ENCODE results near the gene ZNF408. TPM values are rescaled to one million over a fixed set of nuclear protein-coding genes. Genes with fewer than 3 reads are reported as not detected.

ZNF408 gene
- polyA plus RNA-seq, 1 of the 3 experiments (the other 2 are of a cell fraction) = 7.1 TPM

DNA sequence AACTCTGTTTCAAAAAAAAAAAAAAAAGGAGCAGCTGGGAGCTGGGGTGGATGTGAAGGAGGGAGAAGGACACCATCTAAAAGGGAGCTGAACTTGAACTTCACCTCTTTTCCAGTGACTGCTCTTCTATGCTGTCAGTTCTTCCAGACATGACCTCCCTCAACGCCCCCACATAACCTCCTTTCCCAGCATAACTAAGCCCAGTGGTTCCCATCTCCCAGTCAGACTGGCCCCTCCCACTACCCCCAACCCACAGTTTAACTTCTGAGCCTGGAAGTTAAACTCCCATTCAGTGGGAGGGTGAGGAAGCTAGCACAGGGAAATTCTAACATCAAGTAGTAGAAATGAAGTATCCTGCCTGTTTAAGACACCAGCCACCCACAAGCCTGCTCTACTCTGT, 2.2 kb upstream of the ZNF408 start:
- Histone ChIP-seq H3K4me2 (peak overlapping the region; percentile 97), H3K4me1 (ENCODE audit: control insufficient read depth in 1 of 2, insufficient read depth in 2 of 2, low read depth in 1 of 2, low read length in 1 of 2) (peaks cover 21 to 33% of the 10 kb centered on the region in 2 experiments; a peak in 3 of 4 replicates), H3K36me3 (replicated peaks in 1 of 2; ENCODE audit: control insufficient read depth in 1 of 2, insufficient read depth in 2 of 2, low read length in 1 of 2) (peaks cover 39 to 42% of the 10 kb centered on the region in 2 experiments), H3F3A (replicated peaks; ENCODE audit: insufficient read depth) (peaks cover 7% of the 10 kb centered on the region), H3K9me3 (no peaks in the 10 kb centered on the region), H3K9ac (0 out of 2 replicates have a peak overlapping the region, but pooled peaks have one; percentile 7), H3K4me3 (ENCODE audit: low read depth in 2 of 2, low read length in 1 of 2) (no peak overlapping the region), H3K27me3 (ENCODE audit: insufficient read depth) (no peaks in the 10 kb centered on the region), H4K20me1 (ENCODE audit: insufficient read depth) (peaks cover 5% of the 10 kb centered on the region; the same call in 1 of the 2 replicates), H3K79me2 (ENCODE audit: insufficient read depth) (peaks cover 70% of the 10 kb centered on the region), H3K27ac (ENCODE audit: low read depth in 2 of 2, low read length in 1 of 2) (peak overlapping the region in 1 of 2 experiments; percentile 36; a peak in 2 of 4 replicates), H2AFZ (ENCODE audit: low read depth) (no peak overlapping the region), H3K9me2 (no peaks in the 10 kb centered on the region)
- ChIA-PET POLR2A (no interaction called here), CTCF (interaction anchor here (0.6 to 1.3 kb wide), 2 partner anchors 80 to 147 kb away, joined by 3 to 7 read pairs; no protein-coding TSS in a partner anchor)
- no peak for DNase-seq
- TF ChIP-seq ELF1 (IDR thresholded peaks at IDR 0.05) (no peak), FOXM1 (IDR thresholded peaks at IDR 0.05; ENCODE audit: low read depth) (no peak), FOSL2 (IDR thresholded peaks at IDR 0.05; ENCODE audit: borderline replicate concordance, low read depth) (no peak), JUND (IDR thresholded peaks at IDR 0.05) (no peak), POLR2AphosphoS5 (IDR thresholded peaks at IDR 0.05; ENCODE audit: low read depth, low read length) (no peak), RAD21 (IDR thresholded peaks at IDR 0.05; ENCODE audit: low read length) (no peak), MEF2A (IDR thresholded peaks at IDR 0.05; ENCODE audit: borderline replicate concordance, low read depth) (no peak), NRF1 (IDR thresholded peaks at IDR 0.05; ENCODE audit: low read depth, low read length) (no peak), TAF1 (IDR thresholded peaks at IDR 0.05; ENCODE audit: borderline replicate concordance, low read depth, low read length) (no peak), GATA2 (CRISPR knock-in tag; IDR thresholded peaks at IDR 0.05) (no peak), RXRA (IDR thresholded peaks at IDR 0.05; ENCODE audit: borderline replicate concordance, low read depth) (no peak), TEAD4 (IDR thresholded peaks at IDR 0.05; ENCODE audit: borderline replicate concordance, insufficient read depth) (no peak), YY1 (IDR thresholded peaks at IDR 0.05; ENCODE audit: low read depth) (no peak), SMC3 (IDR thresholded peaks at IDR 0.05; ENCODE audit: low read depth, low read length) (no peak)
- TF ChIP-seq, protein P1, sequence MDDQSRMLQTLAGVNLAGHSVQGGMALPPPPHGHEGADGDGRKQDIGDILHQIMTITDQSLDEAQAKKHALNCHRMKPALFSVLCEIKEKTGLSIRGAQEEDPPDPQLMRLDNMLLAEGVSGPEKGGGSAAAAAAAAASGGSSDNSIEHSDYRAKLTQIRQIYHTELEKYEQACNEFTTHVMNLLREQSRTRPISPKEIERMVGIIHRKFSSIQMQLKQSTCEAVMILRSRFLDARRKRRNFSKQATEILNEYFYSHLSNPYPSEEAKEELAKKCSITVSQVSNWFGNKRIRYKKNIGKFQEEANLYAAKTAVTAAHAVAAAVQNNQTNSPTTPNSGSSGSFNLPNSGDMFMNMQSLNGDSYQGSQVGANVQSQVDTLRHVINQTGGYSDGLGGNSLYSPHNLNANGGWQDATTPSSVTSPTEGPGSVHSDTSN (IDR thresholded peaks at IDR 0.05) = no peak
- TF ChIP-seq, protein P2, sequence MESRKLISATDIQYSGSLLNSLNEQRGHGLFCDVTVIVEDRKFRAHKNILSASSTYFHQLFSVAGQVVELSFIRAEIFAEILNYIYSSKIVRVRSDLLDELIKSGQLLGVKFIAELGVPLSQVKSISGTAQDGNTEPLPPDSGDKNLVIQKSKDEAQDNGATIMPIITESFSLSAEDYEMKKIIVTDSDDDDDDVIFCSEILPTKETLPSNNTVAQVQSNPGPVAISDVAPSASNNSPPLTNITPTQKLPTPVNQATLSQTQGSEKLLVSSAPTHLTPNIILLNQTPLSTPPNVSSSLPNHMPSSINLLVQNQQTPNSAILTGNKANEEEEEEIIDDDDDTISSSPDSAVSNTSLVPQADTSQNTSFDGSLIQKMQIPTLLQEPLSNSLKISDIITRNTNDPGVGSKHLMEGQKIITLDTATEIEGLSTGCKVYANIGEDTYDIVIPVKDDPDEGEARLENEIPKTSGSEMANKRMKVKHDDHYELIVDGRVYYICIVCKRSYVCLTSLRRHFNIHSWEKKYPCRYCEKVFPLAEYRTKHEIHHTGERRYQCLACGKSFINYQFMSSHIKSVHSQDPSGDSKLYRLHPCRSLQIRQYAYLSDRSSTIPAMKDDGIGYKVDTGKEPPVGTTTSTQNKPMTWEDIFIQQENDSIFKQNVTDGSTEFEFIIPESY (IDR thresholded peaks at IDR 0.05; ENCODE audit: borderline replicate concordance, low read depth) = no peak
- TF ChIP-seq, protein P3, sequence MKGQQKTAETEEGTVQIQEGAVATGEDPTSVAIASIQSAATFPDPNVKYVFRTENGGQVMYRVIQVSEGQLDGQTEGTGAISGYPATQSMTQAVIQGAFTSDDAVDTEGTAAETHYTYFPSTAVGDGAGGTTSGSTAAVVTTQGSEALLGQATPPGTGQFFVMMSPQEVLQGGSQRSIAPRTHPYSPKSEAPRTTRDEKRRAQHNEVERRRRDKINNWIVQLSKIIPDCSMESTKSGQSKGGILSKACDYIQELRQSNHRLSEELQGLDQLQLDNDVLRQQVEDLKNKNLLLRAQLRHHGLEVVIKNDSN (IDR thresholded peaks at IDR 0.05; ENCODE audit: borderline replicate concordance, low read depth) = no peak
- TF ChIP-seq, protein P4, sequence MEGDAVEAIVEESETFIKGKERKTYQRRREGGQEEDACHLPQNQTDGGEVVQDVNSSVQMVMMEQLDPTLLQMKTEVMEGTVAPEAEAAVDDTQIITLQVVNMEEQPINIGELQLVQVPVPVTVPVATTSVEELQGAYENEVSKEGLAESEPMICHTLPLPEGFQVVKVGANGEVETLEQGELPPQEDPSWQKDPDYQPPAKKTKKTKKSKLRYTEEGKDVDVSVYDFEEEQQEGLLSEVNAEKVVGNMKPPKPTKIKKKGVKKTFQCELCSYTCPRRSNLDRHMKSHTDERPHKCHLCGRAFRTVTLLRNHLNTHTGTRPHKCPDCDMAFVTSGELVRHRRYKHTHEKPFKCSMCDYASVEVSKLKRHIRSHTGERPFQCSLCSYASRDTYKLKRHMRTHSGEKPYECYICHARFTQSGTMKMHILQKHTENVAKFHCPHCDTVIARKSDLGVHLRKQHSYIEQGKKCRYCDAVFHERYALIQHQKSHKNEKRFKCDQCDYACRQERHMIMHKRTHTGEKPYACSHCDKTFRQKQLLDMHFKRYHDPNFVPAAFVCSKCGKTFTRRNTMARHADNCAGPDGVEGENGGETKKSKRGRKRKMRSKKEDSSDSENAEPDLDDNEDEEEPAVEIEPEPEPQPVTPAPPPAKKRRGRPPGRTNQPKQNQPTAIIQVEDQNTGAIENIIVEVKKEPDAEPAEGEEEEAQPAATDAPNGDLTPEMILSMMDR (IDR thresholded peaks at IDR 0.05) = no peak
- TF ChIP-seq, protein P5, sequence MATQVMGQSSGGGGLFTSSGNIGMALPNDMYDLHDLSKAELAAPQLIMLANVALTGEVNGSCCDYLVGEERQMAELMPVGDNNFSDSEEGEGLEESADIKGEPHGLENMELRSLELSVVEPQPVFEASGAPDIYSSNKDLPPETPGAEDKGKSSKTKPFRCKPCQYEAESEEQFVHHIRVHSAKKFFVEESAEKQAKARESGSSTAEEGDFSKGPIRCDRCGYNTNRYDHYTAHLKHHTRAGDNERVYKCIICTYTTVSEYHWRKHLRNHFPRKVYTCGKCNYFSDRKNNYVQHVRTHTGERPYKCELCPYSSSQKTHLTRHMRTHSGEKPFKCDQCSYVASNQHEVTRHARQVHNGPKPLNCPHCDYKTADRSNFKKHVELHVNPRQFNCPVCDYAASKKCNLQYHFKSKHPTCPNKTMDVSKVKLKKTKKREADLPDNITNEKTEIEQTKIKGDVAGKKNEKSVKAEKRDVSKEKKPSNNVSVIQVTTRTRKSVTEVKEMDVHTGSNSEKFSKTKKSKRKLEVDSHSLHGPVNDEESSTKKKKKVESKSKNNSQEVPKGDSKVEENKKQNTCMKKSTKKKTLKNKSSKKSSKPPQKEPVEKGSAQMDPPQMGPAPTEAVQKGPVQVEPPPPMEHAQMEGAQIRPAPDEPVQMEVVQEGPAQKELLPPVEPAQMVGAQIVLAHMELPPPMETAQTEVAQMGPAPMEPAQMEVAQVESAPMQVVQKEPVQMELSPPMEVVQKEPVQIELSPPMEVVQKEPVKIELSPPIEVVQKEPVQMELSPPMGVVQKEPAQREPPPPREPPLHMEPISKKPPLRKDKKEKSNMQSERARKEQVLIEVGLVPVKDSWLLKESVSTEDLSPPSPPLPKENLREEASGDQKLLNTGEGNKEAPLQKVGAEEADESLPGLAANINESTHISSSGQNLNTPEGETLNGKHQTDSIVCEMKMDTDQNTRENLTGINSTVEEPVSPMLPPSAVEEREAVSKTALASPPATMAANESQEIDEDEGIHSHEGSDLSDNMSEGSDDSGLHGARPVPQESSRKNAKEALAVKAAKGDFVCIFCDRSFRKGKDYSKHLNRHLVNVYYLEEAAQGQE (IDR thresholded peaks at IDR 0.05; ENCODE audit: low read depth, low read length) = no peak
- 76% methylated on average over 1 of the region's 1 CpG for WGBS (ENCODE audit: low lambda C conversion rate)
